ENCODE data around the gene CRY2.
A peak's percentile ranks its signal among the peaks of the same experiment; 100 is the strongest.

Gene CRY2

GRCh38 chr11:45917286-45917622 lies 70.0 kb downstream of the CRY2 start:
- peak overlapping the region; percentile 89 for H3K27ac ChIP-seq (ENCODE audit: insufficient read depth, low read length, poor library complexity, severe bottlenecking)
- no peak for DNase-seq
- H3K36me3 ChIP-seq (ENCODE audit: control insufficient read depth, insufficient read depth, low read length), result peaks cover 35% of the 10 kb centered on the region
- H3K27me3 ChIP-seq (replicated peaks; ENCODE audit: control insufficient read depth, insufficient read depth, low read length, poor library complexity, severe bottlenecking), result no peaks in the 10 kb centered on the region
- H3K4me1 ChIP-seq (ENCODE audit: control insufficient read depth, insufficient read depth, low read length, poor library complexity, severe bottlenecking), result peaks cover 40% of the 10 kb centered on the region
- H3K9me3 ChIP-seq (ENCODE audit: control insufficient read depth, low read length), result no peaks in the 10 kb centered on the region
- peak overlapping the region; percentile 75 for H3K4me3 ChIP-seq (ENCODE audit: insufficient read depth, low read depth, low read length, poor library complexity, severe bottlenecking)

- DNase-seq, result peak; percentile 94 to 95 (median 95)
- H3K4me3 ChIP-seq (ENCODE audit: insufficient read depth, low read depth, low read length, poor library complexity, severe bottlenecking), result peak within 1 kb of the TSS; percentile 75
These were observed 70.5 kb downstream of the CRY2 start, which contains the start of gene PEX16 for GRCh38 chr11:45917623-45918330. Gene PEX16, minus strand, starts transcription at chr11:45917877. Its CDS starts 66 bp downstream, at chr11:45917811.

GRCh38 chr11:45918331-45918941 lies 71.2 kb downstream of the CRY2 start:
- Histone ChIP-seq H3K27me3 (replicated peaks; ENCODE audit: control insufficient read depth, insufficient read depth, low read length, poor library complexity, severe bottlenecking) (no peaks in the 10 kb centered on the region), H3K27ac (ENCODE audit: insufficient read depth, low read length, poor library complexity, severe bottlenecking) (peak overlapping the region; percentile 89), H3K4me3 (ENCODE audit: insufficient read depth, low read depth, low read length, poor library complexity, severe bottlenecking) (peak overlapping the region; percentile 75), H3K4me1 (ENCODE audit: control insufficient read depth, insufficient read depth, low read length, poor library complexity, severe bottlenecking) (peaks cover 43% of the 10 kb centered on the region), H3K36me3 (ENCODE audit: control insufficient read depth, insufficient read depth, low read length) (peaks cover 28% of the 10 kb centered on the region), H3K9me3 (ENCODE audit: control insufficient read depth, low read length) (no peaks in the 10 kb centered on the region)
- DNase-seq, result peak; percentile 40 to 63 (median 44)

More at GRCh38 chr11:45917623-45918330, 70.5 kb downstream of the CRY2 start, which contains the start of gene PEX16:
- Histone ChIP-seq H3K4me1 (ENCODE audit: control insufficient read depth, insufficient read depth, low read length, poor library complexity, severe bottlenecking) (peaks cover 43% of the 10 kb centered on the region), H3K36me3 (ENCODE audit: control insufficient read depth, insufficient read depth, low read length) (peaks cover 35% of the 10 kb centered on the region), H3K9me3 (ENCODE audit: control insufficient read depth, low read length) (no peaks in the 10 kb centered on the region), H3K27me3 (replicated peaks; ENCODE audit: control insufficient read depth, insufficient read depth, low read length, poor library complexity, severe bottlenecking) (no peaks in the 10 kb centered on the region), H3K27ac (ENCODE audit: insufficient read depth, low read length, poor library complexity, severe bottlenecking) (peak within 1 kb of the TSS; percentile 89)

- peaks cover 43% of the 10 kb centered on the region for H3K4me1 ChIP-seq (ENCODE audit: control insufficient read depth, insufficient read depth, low read length, poor library complexity, severe bottlenecking)
- peak overlapping the region; percentile 89 for H3K27ac ChIP-seq (ENCODE audit: insufficient read depth, low read length, poor library complexity, severe bottlenecking)
These were observed 71.8 kb downstream of the CRY2 start for GRCh38 chr11:45918962-45919675.

GRCh38 chr11:45919806-45920530 lies 72.7 kb downstream of the CRY2 start:
- Histone ChIP-seq H3K4me1 (ENCODE audit: control insufficient read depth, insufficient read depth, low read length, poor library complexity, severe bottlenecking) (peaks cover 43% of the 10 kb centered on the region), H3K27me3 (replicated peaks; ENCODE audit: control insufficient read depth, insufficient read depth, low read length, poor library complexity, severe bottlenecking) (no peaks in the 10 kb centered on the region), H3K9me3 (ENCODE audit: control insufficient read depth, low read length) (no peaks in the 10 kb centered on the region), H3K4me3 (ENCODE audit: insufficient read depth, low read depth, low read length, poor library complexity, severe bottlenecking) (no peak overlapping the region), H3K27ac (ENCODE audit: insufficient read depth, low read length, poor library complexity, severe bottlenecking) (no peak overlapping the region), H3K36me3 (ENCODE audit: control insufficient read depth, insufficient read depth, low read length) (peaks cover 13% of the 10 kb centered on the region)
- DNase-seq, result no peak

More at GRCh38 chr11:45918962-45919675, 71.8 kb downstream of the CRY2 start:
- DNase-seq, result no peak
- no peaks in the 10 kb centered on the region for H3K9me3 ChIP-seq (ENCODE audit: control insufficient read depth, low read length)
- H3K4me3 ChIP-seq (ENCODE audit: insufficient read depth, low read depth, low read length, poor library complexity, severe bottlenecking), result peak overlapping the region; percentile 75
- peaks cover 21% of the 10 kb centered on the region for H3K36me3 ChIP-seq (ENCODE audit: control insufficient read depth, insufficient read depth, low read length)
- H3K27me3 ChIP-seq (replicated peaks; ENCODE audit: control insufficient read depth, insufficient read depth, low read length, poor library complexity, severe bottlenecking), result no peaks in the 10 kb centered on the region

GRCh38 chr11:45920531-45921477 lies 73.5 kb downstream of the CRY2 start:
- Histone ChIP-seq H3K36me3 (ENCODE audit: control insufficient read depth, insufficient read depth, low read length) (peaks cover 4% of the 10 kb centered on the region), H3K27ac (ENCODE audit: insufficient read depth, low read length, poor library complexity, severe bottlenecking) (no peak overlapping the region), H3K27me3 (replicated peaks; ENCODE audit: control insufficient read depth, insufficient read depth, low read length, poor library complexity, severe bottlenecking) (no peaks in the 10 kb centered on the region), H3K9me3 (ENCODE audit: control insufficient read depth, low read length) (no peaks in the 10 kb centered on the region), H3K4me1 (ENCODE audit: control insufficient read depth, insufficient read depth, low read length, poor library complexity, severe bottlenecking) (peaks cover 43% of the 10 kb centered on the region), H3K4me3 (ENCODE audit: insufficient read depth, low read depth, low read length, poor library complexity, severe bottlenecking) (no peak overlapping the region)
- no peak for DNase-seq

GRCh38 chr11:45921561-45922424 lies 74.5 kb downstream of the CRY2 start:
- Histone ChIP-seq H3K27ac (ENCODE audit: insufficient read depth, low read length, poor library complexity, severe bottlenecking) (peak overlapping the region; percentile 37), H3K4me3 (ENCODE audit: insufficient read depth, low read depth, low read length, poor library complexity, severe bottlenecking) (peak overlapping the region; percentile 66), H3K4me1 (ENCODE audit: control insufficient read depth, insufficient read depth, low read length, poor library complexity, severe bottlenecking) (peaks cover 38% of the 10 kb centered on the region), H3K9me3 (ENCODE audit: control insufficient read depth, low read length) (no peaks in the 10 kb centered on the region), H3K27me3 (replicated peaks; ENCODE audit: control insufficient read depth, insufficient read depth, low read length, poor library complexity, severe bottlenecking) (no peaks in the 10 kb centered on the region), H3K36me3 (ENCODE audit: control insufficient read depth, insufficient read depth, low read length) (no peaks in the 10 kb centered on the region)
- DNase-seq, result peak in 1 of 3 donors; percentile 15

GRCh38 chr11:45922425-45923082 lies 75.3 kb downstream of the CRY2 start, which contains the start of gene LARGE2:
Gene LARGE2, plus strand, starts transcription at chr11:45922656. Its CDS starts 227 bp downstream, at chr11:45922883.
- peak within 1 kb of the TSS; percentile 37 for H3K27ac ChIP-seq (ENCODE audit: insufficient read depth, low read length, poor library complexity, severe bottlenecking)
- no peaks in the 10 kb centered on the region for H3K36me3 ChIP-seq (ENCODE audit: control insufficient read depth, insufficient read depth, low read length)
- peaks cover 31% of the 10 kb centered on the region for H3K4me1 ChIP-seq (ENCODE audit: control insufficient read depth, insufficient read depth, low read length, poor library complexity, severe bottlenecking)

More at GRCh38 chr11:45922425-45923082, 75.3 kb downstream of the CRY2 start, which contains the start of gene LARGE2:
- Histone ChIP-seq H3K27me3 (replicated peaks; ENCODE audit: control insufficient read depth, insufficient read depth, low read length, poor library complexity, severe bottlenecking) (no peaks in the 10 kb centered on the region), H3K9me3 (ENCODE audit: control insufficient read depth, low read length) (no peaks in the 10 kb centered on the region), H3K4me3 (ENCODE audit: insufficient read depth, low read depth, low read length, poor library complexity, severe bottlenecking) (peak within 1 kb of the TSS; percentile 66)
- peak in 2 of 3 donors; percentile 17 to 20 for DNase-seq

Data from effector memory CD4-positive, alpha-beta T cell (primary cell).